Measurements from ENCODE around the gene SPATA2L. TPM values are rescaled to one million over a fixed set of nuclear protein-coding genes. Genes with fewer than 3 reads are reported as not detected.

SPATA2L gene
- polyA plus RNA-seq, 1 of the 3 experiments (the other 2 are of a cell fraction) = 8.6 TPM

- Histone ChIP-seq H3K27ac (ENCODE audit: low read depth in 2 of 2, low read length in 1 of 2) (no peak overlapping the region), H3F3A (replicated peaks; ENCODE audit: insufficient read depth) (peaks cover 1% of the 10 kb centered on the region), H3K9me2 (no peaks in the 10 kb centered on the region), H4K20me1 (ENCODE audit: insufficient read depth) (no peaks in the 10 kb centered on the region), H2AFZ (ENCODE audit: low read depth) (no peak overlapping the region), H3K27me3 (ENCODE audit: insufficient read depth) (no peaks in the 10 kb centered on the region), H3K9ac (no peak overlapping the region), H3K4me3 (ENCODE audit: low read depth in 2 of 2, low read length in 1 of 2) (no peak overlapping the region), H3K4me1 (ENCODE audit: control insufficient read depth in 1 of 2, insufficient read depth in 2 of 2, low read depth in 1 of 2, low read length in 1 of 2) (peaks cover 0 to 15% of the 10 kb centered on the region in 2 experiments; a peak in 1 of 4 replicates), H3K9me3 (no peaks in the 10 kb centered on the region), H3K4me2 (no peak overlapping the region), H3K79me2 (ENCODE audit: insufficient read depth) (peaks cover 21% of the 10 kb centered on the region), H3K36me3 (replicated peaks in 1 of 2; ENCODE audit: control insufficient read depth in 1 of 2, insufficient read depth in 2 of 2, low read length in 1 of 2) (peaks cover 8 to 68% of the 10 kb centered on the region in 2 experiments)
- no peak for DNase-seq
- ChIA-PET CTCF (no interaction called here), POLR2A (no interaction called here)
- WGBS (ENCODE audit: low lambda C conversion rate) = 90% methylated on average over 7 of the region's 11 CpGs
- TF ChIP-seq NRF1 (IDR thresholded peaks at IDR 0.05; ENCODE audit: low read depth, low read length) = no peak
- no peak for TF ChIP-seq REST (IDR thresholded peaks at IDR 0.05; ENCODE audit: low read depth, low read length)
- no peak for TF ChIP-seq TAF1 (IDR thresholded peaks at IDR 0.05; ENCODE audit: borderline replicate concordance, low read depth, low read length)
- TF ChIP-seq CTCF (IDR thresholded peaks at IDR 0.05) = no peak
- TF ChIP-seq USF1 (IDR thresholded peaks at IDR 0.05; ENCODE audit: borderline replicate concordance, low read depth) = no peak
- TF ChIP-seq GATA2 (CRISPR knock-in tag; IDR thresholded peaks at IDR 0.05) = no peak
- no peak for TF ChIP-seq TCF12 (IDR thresholded peaks at IDR 0.05)
- no peak for TF ChIP-seq MAX (IDR thresholded peaks at IDR 0.05; ENCODE audit: low read depth)
- TF ChIP-seq JUND (IDR thresholded peaks at IDR 0.05) = no peak
- no peak for TF ChIP-seq FOXM1 (IDR thresholded peaks at IDR 0.05; ENCODE audit: low read depth)
- TF ChIP-seq RAD21 (IDR thresholded peaks at IDR 0.05; ENCODE audit: low read length) = no peak
- no peak for TF ChIP-seq RFX5 (IDR thresholded peaks at IDR 0.05; ENCODE audit: low read length)
- TF ChIP-seq RXRA (IDR thresholded peaks at IDR 0.05; ENCODE audit: borderline replicate concordance, low read depth) = no peak
- no peak for TF ChIP-seq EP300 (IDR thresholded peaks at IDR 0.05; ENCODE audit: borderline replicate concordance in 1 of 2, low read depth in 1 of 2, low read length in 1 of 2)
These were observed 8.2 kb downstream of the SPATA2L start for GRCh38 chr16:89693289-89693731.

Data from SK-N-SH (cell line).